ENCODE measurements around the gene KCNJ11. TPM values are rescaled to one million over a fixed set of nuclear protein-coding genes. Genes with fewer than 3 reads are reported as not detected.

KCNJ11 gene
- total and polyA plus RNA-seq, 2 of the 8 experiments (the other 6 are each of a cell fraction or from before 2014, with no cell fraction given): 3.8 to 6.3 TPM

DNA sequence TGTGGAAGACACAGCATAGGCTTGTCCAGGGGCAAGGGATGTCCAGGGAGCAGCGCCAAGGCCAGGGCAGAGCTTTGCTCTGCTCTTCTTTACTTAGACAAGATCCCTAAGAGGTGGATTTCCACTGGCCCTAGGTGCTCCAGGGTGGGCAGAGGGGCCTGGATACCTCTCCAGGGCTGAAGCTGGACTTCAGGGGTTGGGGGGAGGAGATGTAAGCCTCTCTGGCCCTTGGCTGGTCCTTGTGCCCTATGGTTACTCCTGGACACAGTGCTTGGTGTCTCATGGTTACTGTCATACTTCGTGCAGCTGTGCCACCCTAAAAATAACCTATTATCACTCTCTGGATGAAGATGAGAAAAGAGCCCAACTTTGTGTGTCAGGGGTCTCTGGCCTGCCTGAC is 12.9 kb upstream of the KCNJ11 start:
- no peak for TF ChIP-seq TAF7 (optimal IDR thresholded peaks at IDR 0.05; ENCODE audit: borderline replicate concordance, low read depth, low read length)
- no peak for TF ChIP-seq SIX5 (IDR thresholded peaks at IDR 0.05; ENCODE audit: low read depth, low read length)
- no peak overlapping the region for H2AK5ac ChIP-seq (ENCODE audit: low read depth, low read length)
- no peak overlapping the region for H3K56ac ChIP-seq (replicated peaks; ENCODE audit: insufficient read length, low read depth, low read length)
- H2AFZ ChIP-seq (ENCODE audit: low read length): no peak overlapping the region
- H3K4ac ChIP-seq (replicated peaks; ENCODE audit: insufficient read length, low read depth, low read length): no peak overlapping the region
- no peaks in the 10 kb centered on the region for H3K23me2 ChIP-seq (ENCODE audit: low read depth, low read length)
- H3K18ac ChIP-seq (ENCODE audit: extremely low read depth, low read length): no peak overlapping the region
- CTCF ChIA-PET (ENCODE audit: partially characterized antibody): interaction anchor here (1.4 to 38.8 kb wide), 8 partner anchors 8 to 111 kb away, joined by 4 to 1414 read pairs (median 10); partner anchors contain the start of gene KCNJ11
- H2BK15ac ChIP-seq (ENCODE audit: low read length): no peak overlapping the region
- no peak overlapping the region for H4K91ac ChIP-seq (replicated peaks; ENCODE audit: insufficient read length, low read length)
- H3K79me2 ChIP-seq (ENCODE audit: control insufficient read depth in 1 of 2, insufficient read depth in 2 of 2, low read length in 2 of 2): no peaks in the 10 kb centered on the region
- H4K8ac ChIP-seq (ENCODE audit: extremely low read depth, insufficient read depth, low read length): no peak overlapping the region
- H4K20me1 ChIP-seq (replicated peaks in 1 of 2; ENCODE audit: control insufficient read depth in 1 of 2, insufficient read depth in 2 of 2, low read length in 2 of 2): no peaks in the 10 kb centered on the region
- no peak overlapping the region for H2BK12ac ChIP-seq (ENCODE audit: low read depth, low read length)
- H3K4me2 ChIP-seq (ENCODE audit: insufficient read depth in 1 of 2, low read depth in 2 of 2, low read length in 2 of 2): no peak overlapping the region
- H3K4me1 ChIP-seq (replicated peaks in 1 of 4; ENCODE audit: control insufficient read depth in 3 of 4, insufficient read depth in 4 of 4, low read length in 3 of 4): no peaks in the 10 kb centered on the region
- no peak overlapping the region for H2BK120ac ChIP-seq (replicated peaks; ENCODE audit: low read depth, low read length)
- H3K79me1 ChIP-seq (ENCODE audit: low read depth, low read length): no peaks in the 10 kb centered on the region
- no peaks in the 10 kb centered on the region for H3K36me3 ChIP-seq (ENCODE audit: control insufficient read depth in 2 of 4, insufficient read depth in 4 of 4, low read length in 3 of 4)
- H3K27ac ChIP-seq (ENCODE audit: low read depth, low read length): no peak overlapping the region
- H4K5ac ChIP-seq (ENCODE audit: insufficient read length, low read depth, low read length): no peak overlapping the region
- 92% methylated on average over 2 of the region's 2 CpGs; no CpG with 5 or more reads in 1 of the 2 experiments for WGBS, 2 experiments (ENCODE audit: extremely low coverage in 1 of 2, insufficient coverage in 1 of 2, insufficient read length in 1 of 2, insufficient replicate concordance in 2 of 2, low coverage in 1 of 2, low lambda C conversion rate in 2 of 2, missing lambda C conversion rate in 1 of 2)
- H2BK5ac ChIP-seq (ENCODE audit: low read depth, low read length): no peak overlapping the region
- no peaks in the 10 kb centered on the region for H3K9me3 ChIP-seq (ENCODE audit: insufficient read depth in 2 of 2, low read depth in 1 of 2, low read length in 1 of 2)
- no peaks in the 10 kb centered on the region for H3K27me3 ChIP-seq (replicated peaks in 1 of 4; ENCODE audit: control insufficient read depth in 3 of 4, extremely low read depth in 1 of 4, insufficient read depth in 3 of 4, low read length in 3 of 4)
- H3K23ac ChIP-seq (ENCODE audit: insufficient read length): no peak overlapping the region
- FAIRE-seq (no peak), DNase-seq (ENCODE audit: low read depth in 1 of 2, low spot score in 2 of 2) (no peak)
- POLR2A ChIA-PET (ENCODE audit: partially characterized antibody): interaction anchor here (1.4 kb wide), 1 partner anchor 11 kb away, joined by 6 read pairs; no protein-coding TSS in a partner anchor
- no peak overlapping the region for H3K9ac ChIP-seq (replicated peaks in 1 of 4; ENCODE audit: extremely low read depth in 1 of 4, low read depth in 3 of 4, low read length in 3 of 4)
- no peak overlapping the region for H3K4me3 ChIP-seq (ENCODE audit: extremely low read depth in 1 of 4, insufficient read depth in 2 of 4, low read depth in 3 of 4, low read length in 4 of 4)
- no peak overlapping the region for H3K14ac ChIP-seq (ENCODE audit: insufficient read length)
- no peak overlapping the region for H2BK20ac ChIP-seq (ENCODE audit: low read length)
